Body of pancreas (tissue), 4 donors: ENCODE data around the gene LEUTX.

Source experiments
- POLR2A ChIP-seq, 3 donors: fragments of 450-650 bp; IDR thresholded peaks; one replicate each; pipeline ENCODE4 v1.6.1; 2016; ENCODE audit warnings: antibody characterized with exemption in 3 of 3, mild to moderate bottlenecking in 2 of 3
- TF ChIP-seq, protein P1 (sequence below), 7 experiments: fragments of 450-650 bp in 4 of 7; fragments of 200-600 bp in 3 of 7; sonication (generic) in 3 of 7; IDR thresholded peaks; one replicate each; pipeline ENCODE4 v1.5.1; 2016 to 2019; ENCODE audit warnings: antibody characterized with exemption in 7 of 7

DNA sequence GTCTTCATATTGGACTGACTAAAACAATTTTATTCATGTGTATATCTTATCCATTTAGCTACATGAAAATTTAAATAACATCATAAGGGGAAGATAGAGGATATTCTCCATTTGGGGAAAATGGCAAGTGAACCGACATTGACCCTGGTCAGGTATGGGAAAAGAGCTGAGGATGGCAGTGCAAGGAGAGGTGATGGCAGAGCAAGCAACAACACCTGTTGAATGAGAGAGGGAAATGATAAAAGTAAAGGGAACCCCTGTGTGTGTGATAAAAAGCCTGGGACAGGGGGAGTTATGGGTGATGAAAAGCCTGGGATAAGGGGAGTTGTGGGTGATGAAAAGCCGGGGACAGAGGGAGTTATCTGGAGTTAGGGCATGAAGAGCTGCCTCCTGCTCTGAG lies 44.8 kb upstream of the LEUTX start:
- TF ChIP-seq, protein P1, sequence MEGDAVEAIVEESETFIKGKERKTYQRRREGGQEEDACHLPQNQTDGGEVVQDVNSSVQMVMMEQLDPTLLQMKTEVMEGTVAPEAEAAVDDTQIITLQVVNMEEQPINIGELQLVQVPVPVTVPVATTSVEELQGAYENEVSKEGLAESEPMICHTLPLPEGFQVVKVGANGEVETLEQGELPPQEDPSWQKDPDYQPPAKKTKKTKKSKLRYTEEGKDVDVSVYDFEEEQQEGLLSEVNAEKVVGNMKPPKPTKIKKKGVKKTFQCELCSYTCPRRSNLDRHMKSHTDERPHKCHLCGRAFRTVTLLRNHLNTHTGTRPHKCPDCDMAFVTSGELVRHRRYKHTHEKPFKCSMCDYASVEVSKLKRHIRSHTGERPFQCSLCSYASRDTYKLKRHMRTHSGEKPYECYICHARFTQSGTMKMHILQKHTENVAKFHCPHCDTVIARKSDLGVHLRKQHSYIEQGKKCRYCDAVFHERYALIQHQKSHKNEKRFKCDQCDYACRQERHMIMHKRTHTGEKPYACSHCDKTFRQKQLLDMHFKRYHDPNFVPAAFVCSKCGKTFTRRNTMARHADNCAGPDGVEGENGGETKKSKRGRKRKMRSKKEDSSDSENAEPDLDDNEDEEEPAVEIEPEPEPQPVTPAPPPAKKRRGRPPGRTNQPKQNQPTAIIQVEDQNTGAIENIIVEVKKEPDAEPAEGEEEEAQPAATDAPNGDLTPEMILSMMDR (IDR thresholded peaks at IDR 0.05), result no peak
- no peak for TF ChIP-seq POLR2A (IDR thresholded peaks at IDR 0.05)
